Eye (tissue), 1 donor: ENCODE data around the gene AUNIP.
A peak's percentile ranks its signal among the peaks of the same experiment; 100 is the strongest.

Experiments
- DNase-seq: peaks from one replicate; pipeline ENCODE4 v3.0.0-alpha.2; 2015

AUNIP gene

GRCh38 chr1:25807480-25808390 lies 51.5 kb downstream of the AUNIP start:
- DNase-seq = no peak

GRCh38 chr1:25806418-25806817 lies 52.8 kb downstream of the AUNIP start:
- no peak for DNase-seq

- DNase-seq = no peak
Observed at GRCh38 chr1:25805863-25806225, 53.4 kb downstream of the AUNIP start.

GRCh38 chr1:25804964-25805862 lies 54.0 kb downstream of the AUNIP start:
- no peak for DNase-seq

- no peak for DNase-seq
Observed at GRCh38 chr1:25804244-25804963, 54.9 kb downstream of the AUNIP start.

DNA sequence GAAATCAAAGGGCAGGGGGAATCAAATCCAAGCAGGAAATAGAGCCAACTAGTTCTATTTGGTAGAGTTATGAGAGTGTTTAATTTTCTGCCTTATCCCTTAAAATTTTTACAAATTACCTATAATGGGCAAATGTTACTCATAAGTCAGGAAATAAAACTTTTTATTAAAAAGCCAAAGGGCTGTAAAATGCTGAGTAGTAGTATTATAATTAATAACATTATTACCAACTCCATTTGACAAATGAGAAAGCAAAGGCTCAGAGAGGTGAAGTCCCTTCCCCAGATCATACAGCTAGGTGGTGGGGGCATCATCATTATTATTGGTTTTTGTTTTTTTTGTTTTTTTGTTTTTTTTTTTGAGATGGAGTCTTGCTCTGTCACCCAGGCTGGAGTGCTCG lies 55.9 kb downstream of the AUNIP start:
- no peak for DNase-seq

- peak; percentile 39 for DNase-seq
Observed at GRCh38 chr1:25802915-25803314, 56.3 kb downstream of the AUNIP start.

- DNase-seq = no peak
Observed at GRCh38 chr1:25800703-25801377, 58.4 kb downstream of the AUNIP start.

DNA sequence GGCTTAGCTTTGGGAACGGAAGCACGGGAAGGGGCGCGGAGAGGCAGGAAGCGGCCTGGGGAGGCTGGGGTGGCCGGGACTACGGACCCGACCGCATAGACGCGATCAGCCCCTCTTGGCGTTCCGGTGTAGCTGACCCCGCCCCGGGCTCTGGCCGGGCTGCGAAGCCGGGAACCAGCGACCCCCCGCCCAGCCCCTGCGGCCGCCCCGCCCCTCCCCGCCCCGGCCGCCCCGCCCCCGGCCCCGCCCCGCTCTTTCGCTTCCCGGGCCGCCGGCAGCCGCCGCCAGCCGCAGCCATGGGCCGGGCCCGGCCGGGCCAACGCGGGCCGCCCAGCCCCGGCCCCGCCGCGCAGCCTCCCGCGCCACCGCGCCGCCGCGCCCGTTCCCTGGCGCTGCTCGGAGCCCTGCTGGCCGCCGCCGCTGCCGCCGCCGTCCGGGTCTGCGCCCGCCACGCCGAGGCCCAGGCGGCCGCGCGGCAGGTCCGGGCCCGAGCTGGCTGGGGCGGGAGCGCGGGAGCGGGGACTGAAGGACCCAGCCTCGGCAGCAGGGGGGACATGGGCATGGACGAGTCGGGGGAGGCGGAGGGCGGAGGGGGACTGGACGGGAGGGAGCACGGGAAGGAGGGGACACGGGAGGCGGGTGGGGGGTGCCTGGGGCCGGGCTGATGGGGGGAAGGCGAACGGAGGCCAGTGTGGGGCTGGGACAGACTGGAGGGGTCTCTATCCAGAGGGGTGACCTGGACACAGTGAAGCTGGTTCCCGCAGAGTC lies 59.1 kb downstream of the AUNIP start, which contains the start of gene SELENON:
SELENON (plus strand) TSS at position 259 of the 768 bp plus-strand sequence; CDS start at position 297, 38 bp downstream.
- DNase-seq = peak; percentile 84

- peak; percentile 52 for DNase-seq
Observed at GRCh38 chr1:25799352-25799934, 59.8 kb downstream of the AUNIP start.

GRCh38 chr1:25798666-25799351 lies 60.4 kb downstream of the AUNIP start:
- DNase-seq = no peak

GRCh38 chr1:25797939-25798338 lies 61.3 kb downstream of the AUNIP start:
- no peak for DNase-seq

GRCh38 chr1:25796811-25797458 lies 62.3 kb downstream of the AUNIP start:
- peak; percentile 89 for DNase-seq

DNA sequence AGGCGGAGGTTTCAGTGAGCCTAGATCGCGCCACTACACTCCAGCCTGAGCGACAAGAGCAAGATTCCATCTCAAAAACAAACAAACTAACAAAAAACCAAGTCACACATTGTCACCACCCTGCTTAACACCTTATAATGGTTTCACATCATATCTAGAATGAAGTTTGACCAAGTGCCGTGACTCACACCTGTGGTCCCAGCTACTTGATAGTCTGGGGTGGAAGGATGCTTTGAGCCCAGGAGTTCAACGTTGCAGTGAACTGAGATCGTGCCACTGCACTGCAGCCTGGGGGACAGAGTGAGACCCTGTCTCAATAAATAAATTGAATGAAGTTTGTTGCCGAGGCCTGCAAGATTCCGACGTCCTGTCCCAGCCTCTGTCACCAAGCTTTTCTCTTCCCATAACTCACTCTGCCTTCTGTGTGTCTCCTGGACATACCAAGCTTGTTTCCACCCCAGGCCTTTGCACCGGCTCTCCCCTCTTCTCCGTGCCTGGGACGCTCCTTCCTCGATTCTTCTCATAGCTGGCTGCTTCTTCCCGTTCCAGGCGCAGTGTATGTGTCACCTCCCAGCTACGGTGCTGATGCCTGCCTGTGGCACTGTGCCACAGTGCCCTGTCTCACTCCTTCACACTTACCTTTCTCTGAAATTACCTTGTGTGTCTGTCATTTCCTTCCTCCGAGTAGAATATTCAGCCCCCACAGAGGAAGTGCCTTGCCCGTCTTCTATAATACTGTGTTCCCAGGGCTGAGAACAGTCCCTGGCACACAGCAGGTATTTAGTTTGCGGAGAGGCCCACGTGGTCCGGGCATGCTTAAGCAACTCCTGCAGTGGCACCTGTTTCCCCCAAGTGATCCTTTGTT lies 63.1 kb downstream of the AUNIP start:
- DNase-seq = no peak

- no peak for DNase-seq
Observed at GRCh38 chr1:25795211-25795610, 64.0 kb downstream of the AUNIP start.

GRCh38 chr1:25794325-25794724 lies 64.9 kb downstream of the AUNIP start:
- no peak for DNase-seq

- DNase-seq = no peak
Observed at GRCh38 chr1:25793585-25794170, 65.6 kb downstream of the AUNIP start.

GRCh38 chr1:25792115-25792514 lies 67.1 kb downstream of the AUNIP start:
- no peak for DNase-seq

DNA sequence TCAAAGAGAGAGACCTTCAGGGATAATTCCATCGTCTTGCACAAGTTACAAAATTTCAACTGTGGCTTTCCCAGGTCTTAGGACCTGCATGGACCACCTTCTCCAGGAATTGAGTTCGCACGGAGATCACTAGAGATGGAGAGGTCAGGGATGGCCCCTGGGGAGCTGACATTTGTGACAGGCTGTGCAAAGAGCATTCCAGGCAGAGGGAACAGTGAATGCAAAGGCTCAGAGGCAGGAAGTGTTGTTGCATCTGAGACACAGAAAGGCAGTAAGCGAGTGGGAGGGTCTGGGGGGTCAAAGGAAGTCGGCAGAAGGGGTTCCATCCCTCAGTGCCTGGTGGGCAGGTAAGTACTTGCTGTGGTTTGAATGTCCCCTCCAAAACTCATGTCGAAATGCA lies 68.8 kb downstream of the AUNIP start:
- no peak for DNase-seq
